ENCODE results near the gene SLC38A10. TPM values are rescaled to one million over a fixed set of nuclear protein-coding genes. Genes with fewer than 3 reads are reported as not detected.

The SLC38A10 gene
- total and polyA plus RNA-seq, 2 experiments from 2014 or later, result 94.4 to 131 TPM

DNA sequence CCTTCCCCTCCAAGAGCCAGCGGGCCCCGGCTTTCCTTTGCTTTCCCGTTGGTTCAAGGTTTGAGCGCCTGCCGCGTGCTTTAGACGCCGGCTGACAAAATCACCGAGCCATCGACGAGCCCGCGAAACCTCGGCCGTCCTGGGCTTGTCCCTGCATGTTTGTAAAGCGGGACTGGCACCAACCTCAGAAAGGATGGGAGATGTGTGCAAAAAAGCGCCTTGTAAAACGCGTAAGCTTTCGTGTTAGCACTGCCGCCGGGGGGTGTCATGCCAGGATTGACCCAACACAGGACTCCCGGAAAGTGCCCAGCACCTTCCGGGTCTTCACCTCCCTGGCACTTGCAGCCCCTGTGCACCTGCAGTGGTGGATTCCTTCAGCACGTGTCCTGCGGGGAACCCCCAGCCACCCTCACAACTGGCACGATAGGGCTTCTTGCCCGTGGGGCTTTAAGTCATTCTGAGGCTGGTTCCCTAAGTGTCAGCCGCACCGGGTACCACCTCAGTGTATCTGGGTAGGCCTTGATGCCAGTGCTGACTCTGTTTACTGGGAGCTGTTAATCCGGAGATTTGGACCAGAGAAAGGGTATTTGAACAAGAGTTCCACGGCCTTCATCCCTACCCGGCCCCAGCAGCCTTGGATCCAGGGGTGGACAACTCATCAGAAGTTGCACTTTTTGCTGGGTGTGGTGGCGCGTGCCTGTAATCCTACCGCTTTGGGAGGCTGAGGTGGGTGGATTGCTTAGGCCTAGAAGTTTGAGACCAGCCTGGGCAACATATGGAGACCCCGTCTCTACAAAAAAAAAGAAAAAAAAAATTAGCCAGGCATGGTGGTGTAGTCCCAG is 55.2 kb downstream of the SLC38A10 start:
- DNase-seq (ENCODE audit: low read depth in 1 of 2, low spot score in 1 of 2), result no peak
- Histone ChIP-seq H3K4me3 (peak overlapping the region; percentile 55), H3K36me3 (no peaks in the 10 kb centered on the region)

DNA sequence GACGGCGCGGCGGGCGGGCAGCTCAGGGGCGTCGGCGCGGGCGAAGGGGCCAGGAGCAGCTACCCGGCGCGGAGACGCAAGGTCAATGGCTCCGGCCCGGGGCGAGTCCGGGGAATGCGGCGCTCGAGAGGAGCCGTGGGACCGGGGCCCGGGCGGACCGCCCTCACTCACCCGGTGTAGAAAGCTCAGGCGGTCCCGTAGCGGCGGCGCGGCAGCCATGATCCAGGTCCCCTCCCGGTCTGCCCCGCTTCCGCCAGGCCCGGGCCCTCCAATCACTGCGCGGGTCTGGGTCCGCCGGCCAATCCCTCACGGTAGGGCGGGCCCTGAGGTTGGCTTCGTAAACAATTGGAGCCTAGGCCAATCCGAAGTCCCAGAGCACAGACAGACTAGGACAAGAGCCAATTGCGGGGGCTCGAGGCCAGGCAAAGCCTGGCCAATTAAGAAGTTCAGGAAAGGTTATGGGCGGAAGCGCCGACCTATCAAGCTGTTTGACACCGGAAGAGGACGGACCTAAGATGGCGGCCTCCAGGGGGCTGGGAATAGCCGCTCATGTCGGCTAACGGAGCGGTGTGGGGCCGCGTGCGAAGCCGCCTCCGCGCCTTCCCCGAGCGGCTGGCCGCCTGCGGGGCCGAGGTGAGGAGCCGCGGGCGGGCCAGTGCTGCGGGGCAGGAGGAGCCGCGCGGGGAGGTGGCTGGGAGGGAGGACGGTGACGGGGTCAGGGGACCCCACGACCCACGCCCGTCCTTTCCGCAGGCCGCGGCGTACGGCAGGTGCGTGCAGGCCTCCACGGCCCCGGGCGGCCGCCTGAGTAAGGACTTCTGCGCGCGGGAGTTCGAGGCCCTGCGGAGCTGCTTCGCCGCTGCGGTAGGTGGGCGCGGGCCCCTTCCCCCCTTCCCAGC is 56.0 kb downstream of the SLC38A10 start, which contains the start of the genes NDUFAF8 and TEPSIN:
Gene NDUFAF8, plus strand, starts transcription at position 504 of the 899 bp plus-strand sequence. Its CDS starts 46 bp downstream, at position 550.
Gene TEPSIN, minus strand, starts transcription at position 241 of the 899 bp plus-strand sequence. Its CDS starts 22 bp downstream, at position 219.
- Histone ChIP-seq H3K36me3 (no peaks in the 10 kb centered on the region), H3K27me3 (no peaks in the 10 kb centered on the region), H3K4me1 (ENCODE audit: low read depth) (peaks cover 16% of the 10 kb centered on the region), H3K27ac (peak within 1 kb of the TSS; percentile 84), H3K4me3 (peak within 1 kb of the TSS; percentile 85), H3K9me3 (ENCODE audit: low read depth) (no peaks in the 10 kb centered on the region)
- TF ChIP-seq CTCF (IDR thresholded peaks at IDR 0.05; ENCODE audit: low read depth, low read length), result no peak
- peak; percentile 99 to 100 for DNase-seq (ENCODE audit: low read depth in 1 of 2, low spot score in 1 of 2)

More for the DNA sequence above, 55.2 kb downstream of the SLC38A10 start:
- H3K4me1 ChIP-seq (ENCODE audit: low read depth), result peaks cover 8% of the 10 kb centered on the region
- H3K27me3 ChIP-seq, result no peaks in the 10 kb centered on the region
- no peaks in the 10 kb centered on the region for H3K9me3 ChIP-seq (ENCODE audit: low read depth)
- peak overlapping the region; percentile 84 for H3K27ac ChIP-seq
- TF ChIP-seq CTCF (IDR thresholded peaks at IDR 0.05; ENCODE audit: low read depth, low read length), result no peak

GRCh38 chr17:81238490-81238814 is 56.7 kb downstream of the SLC38A10 start:
- peaks cover 16% of the 10 kb centered on the region for H3K4me1 ChIP-seq (ENCODE audit: low read depth)
- H3K27me3 ChIP-seq, result no peaks in the 10 kb centered on the region
- H3K36me3 ChIP-seq, result no peaks in the 10 kb centered on the region
- H3K4me3 ChIP-seq, result peak overlapping the region; percentile 85
- TF ChIP-seq CTCF (IDR thresholded peaks at IDR 0.05; ENCODE audit: low read depth, low read length), result no peak
- no peaks in the 10 kb centered on the region for H3K9me3 ChIP-seq (ENCODE audit: low read depth)
- H3K27ac ChIP-seq, result peak overlapping the region; percentile 6
- no peak for DNase-seq (ENCODE audit: low read depth in 1 of 2, low spot score in 1 of 2)

- DNase-seq (ENCODE audit: low read depth in 1 of 2, low spot score in 1 of 2), result no peak
- peaks cover 22% of the 10 kb centered on the region for H3K4me1 ChIP-seq (ENCODE audit: low read depth)
- no peak overlapping the region for H3K27ac ChIP-seq
- TF ChIP-seq CTCF (IDR thresholded peaks at IDR 0.05; ENCODE audit: low read depth, low read length), result no peak
- peak overlapping the region; percentile 85 for H3K4me3 ChIP-seq
- H3K36me3 ChIP-seq, result no peaks in the 10 kb centered on the region
- H3K9me3 ChIP-seq (ENCODE audit: low read depth), result no peaks in the 10 kb centered on the region
- no peaks in the 10 kb centered on the region for H3K27me3 ChIP-seq
These were observed 57.3 kb downstream of the SLC38A10 start for GRCh38 chr17:81237591-81238489.

GRCh38 chr17:81236784-81237183 is 58.3 kb downstream of the SLC38A10 start:
- Histone ChIP-seq H3K36me3 (no peaks in the 10 kb centered on the region), H3K27me3 (no peaks in the 10 kb centered on the region), H3K4me1 (ENCODE audit: low read depth) (peaks cover 23% of the 10 kb centered on the region), H3K27ac (no peak overlapping the region), H3K9me3 (ENCODE audit: low read depth) (no peaks in the 10 kb centered on the region), H3K4me3 (no peak overlapping the region)
- DNase-seq (ENCODE audit: low read depth in 1 of 2, low spot score in 1 of 2), result no peak
- no peak for TF ChIP-seq CTCF (IDR thresholded peaks at IDR 0.05; ENCODE audit: low read depth, low read length)
